Epithelial cell of proximal tubule (primary cell): ENCODE measurements around the gene TAS2R9. TPM values are rescaled to one million over a fixed set of nuclear protein-coding genes. Genes with fewer than 3 reads are reported as not detected.
"Not testable (repeated sequence)": the region's sequence is repeated elsewhere in the genome, so short reads cannot be mapped to it uniquely, and the experiment has no call there.

Experiments used
- DNase-seq: peaks from one replicate; pipeline ENCODE4 v3.0.0-alpha.2; 2011; ENCODE audit warnings: low read depth
- H3K4me3 ChIP-seq: 2 replicates; pipeline ENCODE4 v1.5.1; 2011; ENCODE audit warnings: low read depth, mild to moderate bottlenecking, low read length
- CTCF ChIP-seq: conservative IDR thresholded peaks from 2 replicates; pipeline ENCODE4 v1.5.1; 2012; ENCODE audit warnings: low read depth, mild to moderate bottlenecking, low read length
- total RNA-seq: library from RNA; depleted of rRNA; stranded (reverse); fragments of >200 nt; gene quantifications from 2 replicates; pipeline ENCODE4 v1.2.3, GENCODE V29; 2015

TAS2R9 gene
- total RNA-seq, 1 donor from 2014 or later, result not detected

GRCh38 chr12:10802587-10802986 is 7.4 kb downstream of the TAS2R9 start, which contains the start of gene TAS2R7:
TAS2R7 (minus strand) TSS chr12:10802627; CDS start chr12:10802570, 57 bp downstream.
- H3K4me3 ChIP-seq, result no peak within 1 kb of the TSS
- no peak for DNase-seq
- no peak for TF ChIP-seq CTCF

GRCh38 chr12:10801741-10802140 is 8.2 kb downstream of the TAS2R9 start:
- DNase-seq, result no peak
- no peak for TF ChIP-seq CTCF
- no peak overlapping the region for H3K4me3 ChIP-seq

DNA sequence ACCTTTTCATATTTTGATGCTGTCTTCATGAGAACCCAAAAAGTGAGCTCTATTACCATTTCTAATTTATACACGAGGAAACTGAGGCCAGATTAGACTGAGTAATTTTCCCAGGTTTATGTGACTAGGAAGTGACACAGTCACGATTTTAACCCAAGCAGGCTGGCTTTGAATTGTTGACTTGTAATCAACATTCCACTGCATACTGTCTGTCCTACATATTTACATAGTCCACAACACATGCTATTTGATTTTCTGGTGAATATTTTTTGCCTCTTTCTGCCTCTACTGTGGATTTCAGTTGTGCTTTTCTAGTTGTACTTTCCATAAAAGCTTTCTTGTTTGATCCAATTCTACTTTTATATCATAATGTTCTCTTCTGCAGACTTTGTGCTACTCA is 15.7 kb downstream of the TAS2R9 start:
- no peak overlapping the region for H3K4me3 ChIP-seq
- TF ChIP-seq CTCF, result no peak
- no peak for DNase-seq

- not testable (repeated sequence) for DNase-seq, H3K4me3 ChIP-seq
These were observed 18.2 kb downstream of the TAS2R9 start for GRCh38 chr12:10791769-10792168.

DNA sequence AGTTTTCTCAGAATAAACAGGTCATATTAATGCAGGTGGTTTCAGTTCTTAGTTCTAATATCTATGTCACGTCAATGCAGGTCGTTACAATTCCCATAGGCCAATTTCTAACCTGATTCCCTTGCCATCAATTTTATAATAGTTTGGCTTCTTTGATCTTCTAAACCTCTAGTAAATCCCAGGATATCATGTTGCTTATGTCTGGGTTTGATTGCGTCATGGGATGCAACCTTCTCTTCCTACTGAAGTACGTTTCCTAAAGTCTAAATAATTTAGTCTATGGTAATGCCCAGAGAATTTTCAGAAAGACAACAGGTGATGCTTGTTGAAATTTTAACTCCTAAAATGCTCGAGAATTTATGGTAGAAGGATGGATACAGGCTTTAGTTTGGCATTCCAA is 26.7 kb downstream of the TAS2R9 start:
- no peak overlapping the region for H3K4me3 ChIP-seq
- no peak for DNase-seq
- TF ChIP-seq CTCF, result no peak

DNA sequence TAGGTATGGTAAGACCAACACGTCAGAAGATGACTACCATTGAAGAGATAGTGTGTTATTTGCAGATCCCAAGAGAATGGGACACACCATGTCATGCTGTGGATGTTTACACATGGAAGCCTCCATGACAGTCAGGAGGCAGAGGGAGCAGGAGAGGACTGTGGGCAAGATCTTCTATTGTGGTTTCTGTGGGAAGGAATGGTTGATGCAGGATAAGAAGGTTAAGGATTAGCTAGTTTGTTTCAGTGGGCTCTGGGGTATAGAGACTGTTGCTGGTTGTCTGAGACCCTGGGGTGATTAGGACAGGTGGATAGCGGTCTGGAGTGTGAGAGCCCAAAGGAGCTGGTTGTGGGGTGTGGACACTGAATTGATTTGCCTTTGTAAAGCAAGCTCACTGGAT is 30.9 kb downstream of the TAS2R9 start:
- TF ChIP-seq CTCF, result no peak
- no peak overlapping the region for H3K4me3 ChIP-seq
- no peak for DNase-seq

- DNase-seq, result no peak
- TF ChIP-seq CTCF, result peak; percentile 60
- H3K4me3 ChIP-seq, result no peak overlapping the region
These were observed 38.7 kb downstream of the TAS2R9 start for GRCh38 chr12:10771132-10771733.
